Hepatocyte (in vitro differentiated cells): ENCODE measurements around the gene CD1D. TPM values are rescaled to one million over a fixed set of nuclear protein-coding genes. Genes with fewer than 3 reads are reported as not detected.
A peak's percentile ranks its signal among the peaks of the same experiment; 100 is the strongest.

Experiments used
- DNase-seq: peaks from one replicate; pipeline ENCODE4 v3.0.0-alpha.2; 2016; ENCODE audit warnings: low spot score
- H2AFZ ChIP-seq: fragments of 200-600 bp; sonication (generic); 2 replicates; pipeline ENCODE4 v1.6.0; 2016; ENCODE audit warnings: antibody characterized with exemption, mild to moderate bottlenecking
- H3K27ac ChIP-seq: fragments of 200-600 bp; sonication (generic); 2 replicates; pipeline ENCODE4 v1.5.1; 2016; ENCODE audit warnings: mild to moderate bottlenecking
- H3K27me3 ChIP-seq: fragments of 200-600 bp; sonication (generic); 2 replicates; pipeline ENCODE4 v1.6.1; 2016
- H3K36me3 ChIP-seq: fragments of 200-600 bp; sonication (generic); replicated peaks from 2 replicates; pipeline ENCODE4 v1.5.1; 2016; ENCODE audit warnings: low read depth; ENCODE audit not compliant: insufficient read depth
- H3K4me1 ChIP-seq: fragments of 200-600 bp; sonication (generic); 2 replicates; pipeline ENCODE4 v1.5.1; 2016; ENCODE audit warnings: mild to moderate bottlenecking, moderate library complexity; ENCODE audit not compliant: insufficient read depth
- H3K4me2 ChIP-seq: fragments of 200-600 bp; sonication (generic); 2 replicates; pipeline ENCODE4 v1.6.0; 2016
- H3K4me3 ChIP-seq: fragments of 200-600 bp; sonication (generic); 2 replicates; pipeline ENCODE4 v1.5.1; 2016; ENCODE audit warnings: mild to moderate bottlenecking
- H3K79me2 ChIP-seq: fragments of 200-600 bp; sonication (generic); 2 replicates; pipeline ENCODE4 v1.6.0; 2017; ENCODE audit warnings: mild to moderate bottlenecking
- H3K9me2 ChIP-seq: fragments of 200-600 bp; sonication (generic); replicated peaks from 2 replicates; pipeline ENCODE4 v1.6.0; 2017; ENCODE audit warnings: mild to moderate bottlenecking; ENCODE audit not compliant: insufficient read depth
- H3K9me3 ChIP-seq: fragments of 200-600 bp; sonication (generic); 2 replicates; pipeline ENCODE4 v1.5.1; 2016; ENCODE audit warnings: low read depth, mild to moderate bottlenecking
- H4K20me1 ChIP-seq: fragments of 200-600 bp; sonication (generic); 2 replicates; pipeline ENCODE4 v1.6.0; 2016; ENCODE audit warnings: mild to moderate bottlenecking; ENCODE audit not compliant: insufficient read depth, poor library complexity, severe bottlenecking
- CTCF ChIP-seq: fragments of 200-600 bp; sonication (generic); IDR thresholded peaks from 2 replicates; pipeline ENCODE4 v1.5.1; 2016; ENCODE audit warnings: antibody characterized with exemption, mild to moderate bottlenecking; ENCODE audit not compliant: poor library complexity
- EZH2 ChIP-seq: fragments of 200-600 bp; sonication (generic); IDR thresholded peaks from 2 replicates; pipeline ENCODE4 v1.6.1; 2016; ENCODE audit warnings: antibody characterized with exemption, mild to moderate bottlenecking, borderline replicate concordance
- EZH2phosphoT487 ChIP-seq: fragments of 200-600 bp; sonication (generic); IDR thresholded peaks from one replicate; pipeline ENCODE4 v1.6.1; 2018; ENCODE audit warnings: antibody characterized with exemption, mild to moderate bottlenecking, low read depth, moderate library complexity; ENCODE audit not compliant: unreplicated experiment, severe bottlenecking
- WGBS: methylation state at CpG from one replicate; pipeline ENCODE4 v1.1.6; 2016; ENCODE audit warnings: low lambda C conversion rate; ENCODE audit errors: missing lambda C conversion rate; 5-methylcytosine and 5-hydroxymethylcytosine counted together
- polyA plus RNA-seq: library from polyadenylated mRNA; unstranded; fragments of >200 nt; fragmentation: Nextera tagmentation; extraction: Ambion mirVana; gene quantifications from 2 replicates; pipeline ENCODE4 v1.2.1, GENCODE V29; 2016
- total RNA-seq: library from RNA; depleted of rRNA; stranded (reverse); fragments of >200 nt; gene quantifications from 2 replicates; pipeline ENCODE4 v1.2.3, GENCODE V29; 2014

Gene CD1D
- total and polyA plus RNA-seq, 2 experiments from 2014 or later, result 3.7 to 3.9 TPM

DNA sequence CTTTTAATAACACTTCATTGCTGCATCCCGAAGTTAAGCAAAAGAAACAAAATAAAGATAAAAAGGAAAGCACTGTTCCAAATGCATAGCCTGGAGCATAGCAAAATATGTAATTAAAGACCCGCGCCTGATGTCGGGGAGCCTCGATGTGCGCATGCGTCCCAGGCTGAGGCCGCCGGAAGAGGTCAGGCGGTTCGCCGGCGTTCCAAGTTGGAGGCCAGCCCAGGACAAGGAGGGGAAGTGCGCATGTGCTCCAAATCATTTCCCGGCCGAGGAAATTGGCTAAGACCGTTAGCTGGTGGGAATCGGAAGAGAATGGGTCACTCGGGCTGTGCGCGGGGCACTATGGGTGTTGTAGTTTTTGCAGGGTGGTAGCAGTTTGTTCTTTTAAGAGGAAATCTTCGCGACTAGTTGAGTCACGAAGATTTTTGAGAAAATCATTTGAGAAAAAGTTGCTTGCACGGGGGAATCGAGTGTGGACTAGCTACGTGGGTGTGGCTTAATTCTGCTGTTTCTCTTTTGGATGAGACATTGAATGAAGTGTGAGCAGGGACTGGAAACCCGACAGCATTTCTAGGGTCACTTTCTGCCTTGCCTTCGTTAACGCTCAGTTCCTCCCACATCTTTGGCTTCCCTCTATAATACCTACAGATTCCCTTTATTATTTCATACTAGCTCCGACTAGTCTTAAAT is 31.0 kb upstream of the CD1D start:
- Histone ChIP-seq H3K27me3 (peaks cover 6% of the 10 kb centered on the region), H4K20me1 (no peaks in the 10 kb centered on the region), H3K36me3 (no peaks in the 10 kb centered on the region), H3K4me3 (peak overlapping the region; percentile 23), H3K27ac (peak overlapping the region; percentile 8), H3K4me2 (peak overlapping the region; percentile 80), H2AFZ (peak overlapping the region; percentile 95), H3K4me1 (no peaks in the 10 kb centered on the region), H3K9me2 (no peaks in the 10 kb centered on the region), H3K9me3 (no peaks in the 10 kb centered on the region), H3K79me2 (no peaks in the 10 kb centered on the region)
- TF ChIP-seq CTCF (no peak), EZH2 (no peak), EZH2phosphoT487 (no peak)
- WGBS, result 24% methylated on average over 31 of the region's 31 CpGs
- peak; percentile 93 for DNase-seq

- H2AFZ ChIP-seq, result peak overlapping the region; percentile 95
- H3K4me3 ChIP-seq, result no peak overlapping the region
- no peaks in the 10 kb centered on the region for H3K4me1 ChIP-seq
- no peaks in the 10 kb centered on the region for H3K36me3 ChIP-seq
- 93% methylated on average over 1 of the region's 1 CpG for WGBS
- H3K9me2 ChIP-seq, result no peaks in the 10 kb centered on the region
- H3K27ac ChIP-seq, result no peak overlapping the region
- TF ChIP-seq EZH2 (no peak), EZH2phosphoT487 (no peak)
- DNase-seq, result no peak
- no peak overlapping the region for H3K4me2 ChIP-seq
- peaks cover 6% of the 10 kb centered on the region for H3K27me3 ChIP-seq
- no peaks in the 10 kb centered on the region for H3K79me2 ChIP-seq
- H3K9me3 ChIP-seq, result no peaks in the 10 kb centered on the region
- H4K20me1 ChIP-seq, result no peaks in the 10 kb centered on the region
Measured at GRCh38 chr1:158150523-158150922, 30.2 kb upstream of the CD1D start.

DNA sequence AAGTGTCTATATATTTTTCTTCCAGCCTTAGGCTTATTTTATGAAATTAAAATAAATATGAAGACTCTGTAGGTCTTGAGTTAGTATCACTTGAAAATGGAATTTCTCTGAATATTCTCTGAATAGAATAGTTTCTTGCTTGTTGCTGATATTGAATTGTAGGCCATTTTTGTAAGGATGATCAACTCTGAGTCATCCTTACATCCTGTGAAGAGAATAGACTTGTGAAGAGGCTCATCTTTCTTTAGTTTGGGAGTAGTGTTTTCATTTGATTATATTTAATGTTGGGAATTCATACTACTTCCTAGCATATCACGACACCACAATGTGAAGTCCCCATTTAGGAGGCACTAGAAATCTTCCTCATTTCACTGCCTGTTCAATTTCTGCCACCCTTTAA is 27.5 kb upstream of the CD1D start:
- no peaks in the 10 kb centered on the region for H3K9me2 ChIP-seq
- TF ChIP-seq CTCF (no peak), EZH2phosphoT487 (no peak)
- no peak overlapping the region for H3K4me2 ChIP-seq
- peaks cover 6% of the 10 kb centered on the region for H3K27me3 ChIP-seq
- no peak for DNase-seq
- no peaks in the 10 kb centered on the region for H3K4me1 ChIP-seq
- H3K27ac ChIP-seq, result no peak overlapping the region
- no peak overlapping the region for H2AFZ ChIP-seq
- H3K36me3 ChIP-seq, result no peaks in the 10 kb centered on the region
- no peaks in the 10 kb centered on the region for H3K79me2 ChIP-seq
- H4K20me1 ChIP-seq, result no peaks in the 10 kb centered on the region
- H3K4me3 ChIP-seq, result no peak overlapping the region
- H3K9me3 ChIP-seq, result no peaks in the 10 kb centered on the region
- 89% methylated on average over 1 of the region's 1 CpG for WGBS

DNA sequence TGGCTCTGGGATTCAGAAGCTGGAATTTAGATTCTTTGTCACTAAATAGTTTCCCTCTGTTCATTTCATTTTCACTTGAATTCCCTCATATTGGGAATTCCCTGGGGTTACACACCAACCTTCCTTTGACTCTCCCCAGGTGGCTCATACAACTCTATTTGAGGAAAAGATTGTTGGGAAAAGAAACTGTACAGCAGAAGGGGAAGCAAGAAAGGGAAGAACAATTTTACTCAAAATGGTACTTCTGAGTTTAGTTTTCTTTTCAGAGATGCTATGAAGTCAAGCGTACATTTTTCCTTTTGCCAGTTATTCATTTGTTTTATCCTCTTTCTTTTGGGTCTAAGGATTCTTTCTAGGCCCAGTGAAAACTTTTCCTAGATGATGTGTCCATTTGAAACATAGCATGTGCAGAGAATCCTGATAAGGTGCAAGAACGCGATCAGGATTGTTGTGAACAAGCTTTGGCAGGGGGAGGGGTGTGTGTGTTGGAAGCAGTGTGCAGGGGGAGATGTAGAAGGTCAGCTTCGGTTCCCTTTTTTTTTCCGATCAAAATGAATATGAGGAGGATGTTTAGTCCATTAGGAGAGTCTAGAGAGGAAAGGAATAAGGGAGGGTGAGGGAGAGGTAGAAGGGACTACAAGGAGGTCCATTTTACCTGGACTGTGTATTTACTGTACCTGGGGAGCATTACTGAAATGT is 26.8 kb upstream of the CD1D start:
- Histone ChIP-seq H3K79me2 (no peaks in the 10 kb centered on the region), H3K36me3 (no peaks in the 10 kb centered on the region), H3K27me3 (peaks cover 6% of the 10 kb centered on the region), H3K4me1 (no peaks in the 10 kb centered on the region), H2AFZ (no peak overlapping the region), H3K9me2 (no peaks in the 10 kb centered on the region), H3K4me2 (no peak overlapping the region), H3K9me3 (no peaks in the 10 kb centered on the region), H4K20me1 (no peaks in the 10 kb centered on the region), H3K4me3 (no peak overlapping the region), H3K27ac (no peak overlapping the region)
- TF ChIP-seq CTCF, result no peak
- TF ChIP-seq EZH2phosphoT487, result no peak
- no peak for TF ChIP-seq EZH2
- DNase-seq, result no peak
- 78% methylated on average over 5 of the region's 5 CpGs for WGBS
